Skeletal muscle tissue (tissue), 4 donors: ENCODE results near the gene PLEKHA7. TPM values are rescaled to one million over a fixed set of nuclear protein-coding genes. Genes with fewer than 3 reads are reported as not detected.
"Not testable (repeated sequence)": the region's sequence is repeated elsewhere in the genome, so short reads cannot be mapped to it uniquely, and the experiment has no call there.

ENCODE experiments used
- H3K27ac ChIP-seq: one replicate; pipeline ENCODE4 v1.7.0; 2013; ENCODE audit warnings: mild to moderate bottlenecking, low read depth, low read length, inconsistent platforms
- H3K27me3 ChIP-seq, 3 donors: one replicate each; pipeline ENCODE4 v1.7.0; 2013; ENCODE audit warnings: low read length in 3 of 3; ENCODE audit not compliant: control insufficient read depth in 3 of 3, insufficient read depth in 3 of 3
- H3K36me3 ChIP-seq, 3 donors: one replicate each; pipeline ENCODE4 v1.7.0; 2013; ENCODE audit warnings: low read length in 3 of 3; ENCODE audit not compliant: control insufficient read depth in 3 of 3, insufficient read depth in 3 of 3
- H3K4me1 ChIP-seq, 3 donors: one replicate each; pipeline ENCODE4 v1.7.0; 2013; ENCODE audit warnings: low read length in 3 of 3, mild to moderate bottlenecking in 3 of 3; ENCODE audit not compliant: control insufficient read depth in 3 of 3, insufficient read depth in 3 of 3
- H3K4me3 ChIP-seq, 3 donors: one replicate each; pipeline ENCODE4 v1.7.0; 2013; ENCODE audit warnings: low read length in 3 of 3
- H3K9ac ChIP-seq, 3 donors: one replicate each; pipeline ENCODE4 v1.7.0; 2013; ENCODE audit warnings: low read length in 3 of 3, mild to moderate bottlenecking in 3 of 3, moderate library complexity in 2 of 3, low read depth in 1 of 3
- H3K9me3 ChIP-seq, 3 donors: one replicate each; pipeline ENCODE4 v1.7.0; 2013; ENCODE audit warnings: low read length in 3 of 3; ENCODE audit not compliant: control insufficient read depth in 3 of 3
- total RNA-seq: library from RNA; depleted of rRNA; stranded (reverse); fragments of >200 nt; gene quantifications from one replicate; pipeline ENCODE4 v1.2.3, GENCODE V29; 2014
- donor health status: Osteomylitis.

Gene PLEKHA7, protein sequence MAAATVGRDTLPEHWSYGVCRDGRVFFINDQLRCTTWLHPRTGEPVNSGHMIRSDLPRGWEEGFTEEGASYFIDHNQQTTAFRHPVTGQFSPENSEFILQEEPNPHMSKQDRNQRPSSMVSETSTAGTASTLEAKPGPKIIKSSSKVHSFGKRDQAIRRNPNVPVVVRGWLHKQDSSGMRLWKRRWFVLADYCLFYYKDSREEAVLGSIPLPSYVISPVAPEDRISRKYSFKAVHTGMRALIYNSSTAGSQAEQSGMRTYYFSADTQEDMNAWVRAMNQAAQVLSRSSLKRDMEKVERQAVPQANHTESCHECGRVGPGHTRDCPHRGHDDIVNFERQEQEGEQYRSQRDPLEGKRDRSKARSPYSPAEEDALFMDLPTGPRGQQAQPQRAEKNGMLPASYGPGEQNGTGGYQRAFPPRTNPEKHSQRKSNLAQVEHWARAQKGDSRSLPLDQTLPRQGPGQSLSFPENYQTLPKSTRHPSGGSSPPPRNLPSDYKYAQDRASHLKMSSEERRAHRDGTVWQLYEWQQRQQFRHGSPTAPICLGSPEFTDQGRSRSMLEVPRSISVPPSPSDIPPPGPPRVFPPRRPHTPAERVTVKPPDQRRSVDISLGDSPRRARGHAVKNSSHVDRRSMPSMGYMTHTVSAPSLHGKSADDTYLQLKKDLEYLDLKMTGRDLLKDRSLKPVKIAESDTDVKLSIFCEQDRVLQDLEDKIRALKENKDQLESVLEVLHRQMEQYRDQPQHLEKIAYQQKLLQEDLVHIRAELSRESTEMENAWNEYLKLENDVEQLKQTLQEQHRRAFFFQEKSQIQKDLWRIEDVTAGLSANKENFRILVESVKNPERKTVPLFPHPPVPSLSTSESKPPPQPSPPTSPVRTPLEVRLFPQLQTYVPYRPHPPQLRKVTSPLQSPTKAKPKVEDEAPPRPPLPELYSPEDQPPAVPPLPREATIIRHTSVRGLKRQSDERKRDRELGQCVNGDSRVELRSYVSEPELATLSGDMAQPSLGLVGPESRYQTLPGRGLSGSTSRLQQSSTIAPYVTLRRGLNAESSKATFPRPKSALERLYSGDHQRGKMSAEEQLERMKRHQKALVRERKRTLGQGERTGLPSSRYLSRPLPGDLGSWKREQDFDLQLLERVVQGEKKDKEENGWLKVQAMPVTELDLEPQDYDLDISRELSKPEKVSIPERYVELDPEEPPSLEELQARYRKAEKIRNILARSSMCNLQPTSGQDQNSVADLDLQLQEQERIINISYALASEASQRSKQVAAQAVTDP
- total RNA-seq: 5.2 TPM

- Histone ChIP-seq H3K4me3 (peak within 1 kb of the TSS; percentile 69 to 72 (median 69)), H3K27me3 (peaks cover 3 to 17% (median 3%) of the 10 kb centered on the region in 3 donors), H3K36me3 (no peaks in the 10 kb centered on the region), H3K9ac (peak within 1 kb of the TSS; percentile 50 to 76 (median 63)), H3K4me1 (peaks cover 0 to 11% (median 7%) of the 10 kb centered on the region in 3 donors), H3K9me3 (no peaks in the 10 kb centered on the region), H3K27ac (no peak within 1 kb of the TSS)
Measured at GRCh38 chr11:17014321-17014832, at the start of gene PLEKHA7. PLEKHA7 (minus strand) TSS chr11:17014414; CDS start chr11:17014401, 13 bp downstream.

- H3K4me3 ChIP-seq: no peak overlapping the region
- H3K9ac ChIP-seq: no peak overlapping the region
- H3K9me3 ChIP-seq: no peaks in the 10 kb centered on the region
- no peaks in the 10 kb centered on the region for H3K27me3 ChIP-seq
- no peaks in the 10 kb centered on the region for H3K36me3 ChIP-seq
- H3K27ac ChIP-seq: no peak overlapping the region
- H3K4me1 ChIP-seq: no peaks in the 10 kb centered on the region
Measured at GRCh38 chr11:17063171-17064002, 49.2 kb upstream of the PLEKHA7 start.

DNA sequence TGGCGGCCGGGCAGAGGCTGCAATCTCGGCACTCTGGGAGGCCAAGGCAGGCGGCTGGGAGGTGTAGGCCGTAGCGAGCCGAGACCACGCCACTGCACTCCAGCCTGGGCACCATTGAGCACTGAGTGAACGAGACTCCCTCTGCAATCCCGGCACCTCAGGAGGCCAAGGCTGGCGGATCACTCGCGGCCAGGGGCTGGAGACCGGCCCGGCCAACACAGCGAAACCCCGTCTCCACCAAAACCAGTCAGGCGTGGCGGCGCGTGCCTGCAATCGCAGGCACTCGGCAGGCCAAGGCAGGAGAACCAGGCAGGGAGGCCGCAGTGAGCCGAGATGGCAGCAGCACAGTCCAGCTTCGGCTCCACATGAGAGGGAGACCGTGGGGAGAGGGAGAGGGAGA, 36.9 kb upstream of the PLEKHA7 start:
- H3K27ac ChIP-seq, H3K27me3 ChIP-seq, H3K4me3 ChIP-seq, H3K4me1 ChIP-seq, H3K9me3 ChIP-seq, H3K36me3 ChIP-seq, H3K9ac ChIP-seq: not testable (repeated sequence)

GRCh38 chr11:17048491-17048890, 34.3 kb upstream of the PLEKHA7 start:
- not testable (repeated sequence) for H3K4me3 ChIP-seq, H3K27ac ChIP-seq, H3K27me3 ChIP-seq, H3K4me1 ChIP-seq, H3K36me3 ChIP-seq, H3K9me3 ChIP-seq, H3K9ac ChIP-seq

DNA sequence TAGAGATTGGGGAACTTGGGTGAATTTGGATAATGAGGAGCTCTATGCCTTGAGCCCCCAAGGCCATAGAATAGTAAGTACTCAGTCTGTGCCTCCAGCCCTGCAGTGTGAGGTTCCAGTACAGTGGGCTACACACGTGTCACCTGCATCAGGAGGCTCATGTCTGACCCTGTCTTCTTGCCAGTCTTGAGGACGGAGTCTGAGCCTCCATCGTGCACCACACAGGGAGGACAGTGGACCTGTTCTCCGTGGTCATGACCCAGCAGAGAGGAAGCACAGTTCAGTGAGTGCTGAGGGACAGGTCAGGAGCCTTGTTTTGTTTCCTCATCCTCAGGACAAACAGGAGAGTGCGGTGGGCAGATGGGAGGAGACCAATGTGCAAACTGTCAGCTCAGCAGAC, 32.5 kb upstream of the PLEKHA7 start:
- Histone ChIP-seq H3K4me3 (no peak overlapping the region), H3K36me3 (no peaks in the 10 kb centered on the region), H3K27ac (no peak overlapping the region), H3K27me3 (no peaks in the 10 kb centered on the region), H3K4me1 (no peaks in the 10 kb centered on the region), H3K9ac (no peak overlapping the region), H3K9me3 (no peaks in the 10 kb centered on the region)

DNA sequence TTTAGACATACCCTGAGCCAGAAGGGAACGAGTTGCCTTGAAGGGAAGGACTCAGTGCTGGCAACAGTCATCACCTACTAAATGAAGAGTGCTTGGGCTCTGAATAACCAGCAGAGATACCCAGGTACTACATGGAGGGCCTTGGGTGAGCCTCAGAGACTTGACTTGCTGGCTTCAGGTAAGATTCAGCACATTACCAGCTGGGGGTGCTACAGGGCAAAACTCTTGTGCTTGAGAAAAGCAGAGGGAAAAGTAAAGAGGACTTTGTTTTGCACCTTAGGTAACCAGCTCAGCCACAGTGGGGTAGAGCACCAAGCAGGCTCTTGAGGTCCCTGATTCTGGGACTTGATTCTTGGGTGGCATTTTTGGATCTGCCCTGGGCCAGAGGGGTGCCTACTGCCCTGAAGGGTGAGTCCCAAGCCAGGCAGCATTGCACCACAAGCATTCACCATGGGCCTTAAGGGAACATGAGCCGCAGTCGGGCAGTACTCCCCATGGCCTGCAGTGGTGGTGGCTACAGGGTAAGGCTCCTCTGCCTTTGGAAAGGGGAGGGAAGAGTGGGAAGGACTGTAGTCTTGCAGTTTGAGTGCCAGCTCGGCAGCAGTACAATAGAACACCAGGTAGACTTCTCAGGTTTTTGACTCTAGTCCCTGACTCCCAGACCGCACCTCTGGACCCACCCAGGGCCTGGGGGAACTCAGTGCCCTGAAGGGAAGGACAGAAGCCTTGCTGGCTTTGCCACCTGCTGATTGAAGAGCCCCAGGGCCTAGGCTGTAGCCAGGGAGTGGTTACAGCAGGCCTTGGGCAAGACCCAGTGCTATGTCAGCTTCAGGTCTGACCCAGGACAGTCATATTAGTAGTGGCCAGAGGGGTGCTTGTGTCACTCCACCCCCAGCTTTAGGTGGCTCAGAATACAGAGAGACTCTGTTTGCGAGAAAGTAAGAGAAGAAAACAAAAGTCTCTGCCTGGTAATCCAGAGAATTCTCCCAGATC, 22.7 kb upstream of the PLEKHA7 start:
- Histone ChIP-seq H3K9me3 (no peaks in the 10 kb centered on the region), H3K9ac (no peak overlapping the region), H3K4me3 (no peak overlapping the region), H3K36me3 (no peaks in the 10 kb centered on the region), H3K4me1 (no peaks in the 10 kb centered on the region), H3K27me3 (no peaks in the 10 kb centered on the region), H3K27ac (no peak overlapping the region)

DNA sequence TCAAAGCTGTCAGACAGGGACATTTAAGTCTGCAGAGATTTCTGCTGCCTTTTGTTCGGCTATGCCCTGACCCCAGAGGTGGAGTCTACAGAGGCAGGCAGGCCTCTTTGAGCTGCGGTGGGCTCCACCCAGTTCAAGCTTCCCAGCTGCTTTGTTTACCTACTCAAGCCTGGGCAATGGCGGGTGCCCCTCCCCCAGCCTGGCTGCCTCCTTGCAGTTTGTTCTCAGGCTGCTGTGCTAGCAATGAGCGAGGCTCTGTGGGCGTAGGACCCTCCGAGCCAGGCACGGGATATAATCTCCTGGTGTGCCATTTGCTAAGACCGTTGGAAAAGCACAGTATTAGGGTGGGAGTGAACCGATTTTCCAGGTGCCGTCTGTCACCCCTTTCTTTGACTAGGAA, 19.8 kb upstream of the PLEKHA7 start:
- not testable (repeated sequence) for H3K4me3 ChIP-seq, H3K36me3 ChIP-seq

GRCh38 chr11:17026487-17027082, 12.4 kb upstream of the PLEKHA7 start:
- Histone ChIP-seq H3K9ac (no peak overlapping the region), H3K27ac (no peak overlapping the region), H3K9me3 (no peaks in the 10 kb centered on the region), H3K4me3 (no peak overlapping the region), H3K4me1 (no peaks in the 10 kb centered on the region), H3K27me3 (no peaks in the 10 kb centered on the region), H3K36me3 (no peaks in the 10 kb centered on the region)

More for the DNA sequence above, 19.8 kb upstream of the PLEKHA7 start:
- not testable (repeated sequence) for H3K27ac ChIP-seq, H3K4me1 ChIP-seq, H3K9me3 ChIP-seq, H3K27me3 ChIP-seq, H3K9ac ChIP-seq
